T-helper 1 cell (primary cell): Measurements from ENCODE around the gene HTR3C.

ENCODE experiments used
- DNase-seq, 5 donors: peaks; one replicate each; pipeline ENCODE4 v3.0.0-alpha.2; 2012 to 2020

Gene HTR3C

DNA sequence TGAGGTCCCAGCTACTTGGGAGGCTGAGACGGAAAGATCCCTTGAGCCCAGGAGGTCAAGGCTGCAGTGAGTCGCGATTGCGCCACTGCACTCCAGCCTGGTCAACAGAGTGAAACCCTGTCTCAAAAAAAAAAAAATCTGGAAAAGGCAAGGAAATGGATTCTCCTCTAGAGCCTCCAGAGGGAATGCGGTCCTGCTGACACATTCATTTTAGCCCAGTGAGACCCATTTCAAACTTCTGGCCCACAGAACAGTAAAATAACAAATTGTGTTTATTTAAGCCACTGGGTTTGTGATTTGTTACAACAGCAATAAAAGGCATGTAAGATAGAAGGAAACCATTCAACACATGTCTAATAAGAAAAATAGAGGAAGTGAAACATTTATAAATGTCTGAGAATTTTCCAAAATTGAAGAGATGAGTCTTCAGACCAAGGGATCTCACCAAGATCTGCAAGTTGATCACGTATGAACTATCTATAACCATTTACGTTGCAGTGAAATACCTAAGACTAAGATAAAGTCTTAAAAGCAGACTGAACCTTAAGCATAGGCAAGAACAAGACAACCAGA lies 44.0 kb downstream of the HTR3C start, which contains the start of gene HTR3E:
Gene HTR3E, plus strand, starts transcription at position 254 of the 573 bp plus-strand sequence. CDS start 466 bp downstream, outside the sequence.
- DNase-seq: no peak

DNA sequence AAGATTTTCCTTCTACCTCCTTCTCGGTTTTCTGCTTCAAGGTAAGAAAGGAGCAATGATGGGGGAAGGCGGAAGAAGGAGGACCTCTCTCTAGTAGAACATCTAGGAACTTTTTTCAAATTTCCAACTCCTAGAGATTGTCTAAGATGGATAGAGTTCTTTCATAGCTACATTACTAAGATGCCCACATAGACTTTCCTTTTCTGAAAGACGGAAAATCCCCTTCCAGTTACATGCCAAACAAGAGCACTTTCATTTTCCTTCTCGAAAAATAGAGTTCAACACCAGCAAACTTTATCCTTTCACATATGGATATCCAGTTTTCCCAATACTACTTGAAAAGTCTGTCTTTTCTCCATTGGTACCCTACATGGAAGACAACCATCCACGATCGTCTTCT lies 44.7 kb downstream of the HTR3C start:
- DNase-seq: no peak

- no peak for DNase-seq
Measured at GRCh38 chr3:184099806-184100686, 47.2 kb downstream of the HTR3C start.
